Activated CD4-positive, alpha-beta T cell treated with anti-CD3 and anti-CD28 coated beads for 36 hours (primary cell): ENCODE measurements around the gene PRKCI. TPM values are rescaled to one million over a fixed set of nuclear protein-coding genes. Genes with fewer than 3 reads are reported as not detected.

ENCODE experiments used
- ATAC-seq: fragments of 200-7000 bp; cut with Tn5 transposase; one replicate; pipeline ENCODE4 v1.10.0; 2021; ENCODE audit warnings: mild to moderate bottlenecking, moderate library complexity
- CTCF ChIA-PET: fragments of 350-600 bp; sonication (Branson Sonifier 250); formaldehyde crosslinking; loops from one replicate; lab custom pipeline; 2021; ENCODE audit warnings: antibody characterized with exemption; lab: Charles Lee
- POLR2A ChIA-PET: fragments of 350-600 bp; sonication (Branson Sonifier 250); formaldehyde crosslinking; loops from one replicate; lab custom pipeline; 2021; ENCODE audit warnings: antibody characterized with exemption, inconsistent platforms; lab: Charles Lee
- DNase-seq: peaks from one replicate; pipeline ENCODE4 v3.0.0-alpha.2; 2020
- H3K27ac Mint-ChIP-seq: one replicate; pipeline ENCODE4 v1.8.0; 2021; ENCODE audit warnings: mixed read lengths
- H3K27me3 Mint-ChIP-seq: one replicate; pipeline ENCODE4 v1.8.0; 2021; ENCODE audit warnings: mixed read lengths
- H3K36me3 Mint-ChIP-seq: one replicate; pipeline ENCODE4 v1.8.0; 2021; ENCODE audit warnings: low read depth, mixed read lengths
- H3K4me1 Mint-ChIP-seq: one replicate; pipeline ENCODE4 v1.8.0; 2021; ENCODE audit warnings: mixed read lengths
- H3K4me3 Mint-ChIP-seq: one replicate; pipeline ENCODE4 v1.8.0; 2021; ENCODE audit warnings: mild to moderate bottlenecking, moderate library complexity, mixed read lengths
- H3K9me3 Mint-ChIP-seq: one replicate; pipeline ENCODE4 v1.8.0; 2021; ENCODE audit warnings: low read depth, mixed read lengths
- intact Hi-C, 2 experiments: fragments of 100-400 bp; cut with DNase I in 1 of 2; cut with micrococcal nuclease in 1 of 2; formaldehyde crosslinking; loops; one replicate each; pipeline versions ENCODE4 v1.14.2 to v1.15.1; 2022 to 2024; cut with DNase I, micrococcal nuclease
- total RNA-seq, 2 experiments: library from RNA; stranded (reverse); gene quantifications; one replicate each; pipeline ENCODE4 v1.2.3, GENCODE V29; 2021

PRKCI gene
- total RNA-seq, 2 experiments from 2014 or later: 32.3 to 33.0 TPM

- no peak overlapping the region for H3K27ac Mint-ChIP-seq
- POLR2A ChIA-PET: interaction anchor here (0.6 kb wide), 1 partner anchor 33 kb away, joined by 3 read pairs; no protein-coding TSS in a partner anchor
Observed at GRCh38 chr3:170225166-170225565, 2.9 kb downstream of the PRKCI start.

GRCh38 chr3:170226426-170226960, 4.3 kb downstream of the PRKCI start:
- Mint-ChIP-seq H3K27ac (no peak overlapping the region), H3K36me3 (peaks cover 6% of the 10 kb centered on the region), H3K4me1 (peaks cover 36% of the 10 kb centered on the region), H3K9me3 (no peaks in the 10 kb centered on the region), H3K27me3 (no peaks in the 10 kb centered on the region), H3K4me3 (no peak overlapping the region)
- ATAC-seq (no peak), DNase-seq (no peak)
- ChIA-PET CTCF (interaction anchor here (0.8 kb wide), 1 partner anchor 48 kb away, joined by 3 read pairs; no protein-coding TSS in a partner anchor), POLR2A (interaction anchor here (0.6 kb wide), 1 partner anchor 996 kb away, joined by 3 read pairs; no protein-coding TSS in a partner anchor)
- intact Hi-C loops: no loop called here

More at GRCh38 chr3:170225166-170225565, 2.9 kb downstream of the PRKCI start:
- Mint-ChIP-seq H3K36me3 (peaks cover 6% of the 10 kb centered on the region), H3K4me3 (no peak overlapping the region), H3K27me3 (no peaks in the 10 kb centered on the region), H3K9me3 (no peaks in the 10 kb centered on the region), H3K4me1 (peaks cover 40% of the 10 kb centered on the region)
- ATAC-seq: no peak
- CTCF ChIA-PET: interaction anchor here (1.0 to 1.8 kb wide), 3 partner anchors 9 to 12 kb away, joined by 3 to 8 read pairs (median 3); no protein-coding TSS in a partner anchor
- intact Hi-C loops: no loop called here
- DNase-seq: no peak

GRCh38 chr3:170228093-170228766, 6.0 kb downstream of the PRKCI start:
- ChIA-PET CTCF (interaction anchor here (0.6 kb wide), 1 partner anchor 40 kb away, joined by 3 read pairs; no protein-coding TSS in a partner anchor), POLR2A (no interaction called here)
- H3K9me3 Mint-ChIP-seq: no peaks in the 10 kb centered on the region
- no peak overlapping the region for H3K4me3 Mint-ChIP-seq
- H3K27ac Mint-ChIP-seq: no peak overlapping the region
- intact Hi-C loops: no loop called here
- peaks cover 33% of the 10 kb centered on the region for H3K4me1 Mint-ChIP-seq
- DNase-seq: no peak
- no peaks in the 10 kb centered on the region for H3K27me3 Mint-ChIP-seq
- peaks cover 8% of the 10 kb centered on the region for H3K36me3 Mint-ChIP-seq
- no peak for ATAC-seq

- Mint-ChIP-seq H3K4me3 (no peak overlapping the region), H3K27me3 (no peaks in the 10 kb centered on the region), H3K27ac (no peak overlapping the region), H3K9me3 (no peaks in the 10 kb centered on the region), H3K36me3 (peaks cover 12% of the 10 kb centered on the region), H3K4me1 (peaks cover 8% of the 10 kb centered on the region)
- DNase-seq (no peak), ATAC-seq (no peak)
- CTCF ChIA-PET: interaction anchor here (0.7 to 1.3 kb wide), 3 partner anchors 10 to 425 kb away, joined by 3 to 4 read pairs (median 4); no protein-coding TSS in a partner anchor
- intact Hi-C loops: no loop called here
- POLR2A ChIA-PET: interaction anchor here (0.5 kb wide), 1 partner anchor 64 kb away, joined by 3 read pairs; no protein-coding TSS in a partner anchor
Observed at GRCh38 chr3:170232266-170232665, 10.0 kb downstream of the PRKCI start.

- Mint-ChIP-seq H3K27me3 (no peaks in the 10 kb centered on the region), H3K9me3 (no peaks in the 10 kb centered on the region), H3K4me1 (peaks cover 2% of the 10 kb centered on the region), H3K36me3 (peaks cover 12% of the 10 kb centered on the region), H3K27ac (no peak overlapping the region), H3K4me3 (no peak overlapping the region)
- intact Hi-C loops: no loop called here
- DNase-seq (no peak), ATAC-seq (no peak)
- ChIA-PET CTCF (interaction anchor here (1.6 kb wide), 1 partner anchor 9 kb away, joined by 8 read pairs; no protein-coding TSS in a partner anchor), POLR2A (no interaction called here)
Observed at GRCh38 chr3:170233530-170233929, 11.3 kb downstream of the PRKCI start.

- no peak overlapping the region for H3K27ac Mint-ChIP-seq
- no peaks in the 10 kb centered on the region for H3K4me1 Mint-ChIP-seq
- ChIA-PET POLR2A (no interaction called here), CTCF (no interaction called here)
- H3K4me3 Mint-ChIP-seq: no peak overlapping the region
- H3K27me3 Mint-ChIP-seq: no peaks in the 10 kb centered on the region
- no peak for DNase-seq
- intact Hi-C loops: no loop called here
- peaks cover 21% of the 10 kb centered on the region for H3K36me3 Mint-ChIP-seq
- ATAC-seq: no peak
- no peaks in the 10 kb centered on the region for H3K9me3 Mint-ChIP-seq
Observed at GRCh38 chr3:170240142-170240541, 17.9 kb downstream of the PRKCI start.

- ATAC-seq (no peak), DNase-seq (no peak)
- Mint-ChIP-seq H3K27ac (no peak overlapping the region), H3K4me1 (no peaks in the 10 kb centered on the region), H3K9me3 (no peaks in the 10 kb centered on the region), H3K4me3 (no peak overlapping the region), H3K27me3 (no peaks in the 10 kb centered on the region), H3K36me3 (peaks cover 23% of the 10 kb centered on the region)
- CTCF ChIA-PET: no interaction called here
- intact Hi-C loops: no loop called here
- POLR2A ChIA-PET: no interaction called here
Observed at GRCh38 chr3:170240671-170241070, 18.4 kb downstream of the PRKCI start.

DNA sequence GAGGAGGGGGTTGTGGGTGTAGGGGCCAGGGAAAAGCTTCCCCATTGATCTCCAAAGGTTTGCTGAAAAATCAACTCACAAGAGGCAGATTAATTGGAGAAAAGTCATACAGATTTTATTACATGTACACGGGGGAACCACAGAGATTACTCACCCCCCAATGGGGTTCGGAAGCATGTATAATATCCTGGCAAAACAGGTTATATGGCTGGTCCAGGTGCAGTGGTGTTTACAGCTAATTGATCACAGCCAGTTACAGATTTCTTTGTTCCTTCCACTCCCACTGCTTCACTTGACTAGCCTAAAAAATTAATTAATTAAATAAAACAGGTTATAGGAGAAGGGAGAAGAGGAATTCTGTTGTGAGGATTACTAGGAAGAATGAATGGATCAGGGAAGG, 22.4 kb downstream of the PRKCI start:
- DNase-seq (no peak), ATAC-seq (no peak)
- no peak overlapping the region for H3K4me3 Mint-ChIP-seq
- H3K27ac Mint-ChIP-seq: no peak overlapping the region
- no peaks in the 10 kb centered on the region for H3K27me3 Mint-ChIP-seq
- peaks cover 13% of the 10 kb centered on the region for H3K4me1 Mint-ChIP-seq
- H3K36me3 Mint-ChIP-seq: peaks cover 26% of the 10 kb centered on the region
- POLR2A ChIA-PET: no interaction called here
- CTCF ChIA-PET: no interaction called here
- intact Hi-C loops: no loop called here
- no peaks in the 10 kb centered on the region for H3K9me3 Mint-ChIP-seq

- peak; percentile 42 for ATAC-seq
- ChIA-PET CTCF (no interaction called here), POLR2A (no interaction called here)
Observed at GRCh38 chr3:170247875-170248274, 25.7 kb downstream of the PRKCI start.

GRCh38 chr3:170256597-170256996, 34.4 kb downstream of the PRKCI start:
- H3K36me3 Mint-ChIP-seq: peaks cover 55% of the 10 kb centered on the region
- peak; percentile 37 for ATAC-seq
- peaks cover 25% of the 10 kb centered on the region for H3K9me3 Mint-ChIP-seq
- H3K27me3 Mint-ChIP-seq: no peaks in the 10 kb centered on the region
- ChIA-PET POLR2A (interaction anchor here (0.7 kb wide), 1 partner anchor 13 kb away, joined by 7 read pairs; no protein-coding TSS in a partner anchor), CTCF (no interaction called here)
- intact Hi-C loops: loop anchor here (2.0 to 10.0 kb wide), 6 partner anchors 34 to 492 kb away; partner anchors contain the start of genes ACTRT3 (in 1 of the 2), PRKCI (in 1 of the 2), SKIL (in 1 of the 2) and TERC (in 1 of the 2)
- peaks cover 43% of the 10 kb centered on the region for H3K4me1 Mint-ChIP-seq
- DNase-seq: no peak
- H3K4me3 Mint-ChIP-seq: no peak overlapping the region
- peak overlapping the region; percentile 58 for H3K27ac Mint-ChIP-seq

More at GRCh38 chr3:170247875-170248274, 25.7 kb downstream of the PRKCI start:
- intact Hi-C loops: no loop called here
- Mint-ChIP-seq H3K9me3 (peaks cover 1% of the 10 kb centered on the region), H3K27me3 (no peaks in the 10 kb centered on the region), H3K4me1 (peaks cover 13% of the 10 kb centered on the region), H3K36me3 (peaks cover 26% of the 10 kb centered on the region), H3K27ac (no peak overlapping the region), H3K4me3 (no peak overlapping the region)
- DNase-seq: no peak

GRCh38 chr3:170257145-170257544, 34.9 kb downstream of the PRKCI start:
- peak; percentile 66 for ATAC-seq
- no peak overlapping the region for H3K4me3 Mint-ChIP-seq
- ChIA-PET CTCF (interaction anchor here (1.2 kb wide), 1 partner anchor 395 kb away, joined by 3 read pairs; no protein-coding TSS in a partner anchor), POLR2A (interaction anchor here (0.7 kb wide), 1 partner anchor 13 kb away, joined by 7 read pairs; no protein-coding TSS in a partner anchor)
- peak; percentile 59 for DNase-seq
- H3K27me3 Mint-ChIP-seq: no peaks in the 10 kb centered on the region
- peaks cover 25% of the 10 kb centered on the region for H3K9me3 Mint-ChIP-seq
- peaks cover 55% of the 10 kb centered on the region for H3K36me3 Mint-ChIP-seq
- peaks cover 43% of the 10 kb centered on the region for H3K4me1 Mint-ChIP-seq
- intact Hi-C loops: loop anchor here (1.0 to 10.0 kb wide), 7 partner anchors 34 to 492 kb away; partner anchors contain the start of genes PRKCI (in 2 of the 2), ACTRT3 (in 1 of the 2), SKIL (in 1 of the 2) and TERC (in 1 of the 2)
- peak overlapping the region; percentile 58 for H3K27ac Mint-ChIP-seq
